EH (cell line): ENCODE measurements around the gene LDLRAD2.

Experiments used
- DNase-seq: peaks from one replicate; pipeline ENCODE4 v3.0.0-alpha.2; 2015; ENCODE audit warnings: low read depth

LDLRAD2 gene

GRCh38 chr1:21843996-21844395 lies 31.9 kb downstream of the LDLRAD2 start:
- no peak for DNase-seq

DNA sequence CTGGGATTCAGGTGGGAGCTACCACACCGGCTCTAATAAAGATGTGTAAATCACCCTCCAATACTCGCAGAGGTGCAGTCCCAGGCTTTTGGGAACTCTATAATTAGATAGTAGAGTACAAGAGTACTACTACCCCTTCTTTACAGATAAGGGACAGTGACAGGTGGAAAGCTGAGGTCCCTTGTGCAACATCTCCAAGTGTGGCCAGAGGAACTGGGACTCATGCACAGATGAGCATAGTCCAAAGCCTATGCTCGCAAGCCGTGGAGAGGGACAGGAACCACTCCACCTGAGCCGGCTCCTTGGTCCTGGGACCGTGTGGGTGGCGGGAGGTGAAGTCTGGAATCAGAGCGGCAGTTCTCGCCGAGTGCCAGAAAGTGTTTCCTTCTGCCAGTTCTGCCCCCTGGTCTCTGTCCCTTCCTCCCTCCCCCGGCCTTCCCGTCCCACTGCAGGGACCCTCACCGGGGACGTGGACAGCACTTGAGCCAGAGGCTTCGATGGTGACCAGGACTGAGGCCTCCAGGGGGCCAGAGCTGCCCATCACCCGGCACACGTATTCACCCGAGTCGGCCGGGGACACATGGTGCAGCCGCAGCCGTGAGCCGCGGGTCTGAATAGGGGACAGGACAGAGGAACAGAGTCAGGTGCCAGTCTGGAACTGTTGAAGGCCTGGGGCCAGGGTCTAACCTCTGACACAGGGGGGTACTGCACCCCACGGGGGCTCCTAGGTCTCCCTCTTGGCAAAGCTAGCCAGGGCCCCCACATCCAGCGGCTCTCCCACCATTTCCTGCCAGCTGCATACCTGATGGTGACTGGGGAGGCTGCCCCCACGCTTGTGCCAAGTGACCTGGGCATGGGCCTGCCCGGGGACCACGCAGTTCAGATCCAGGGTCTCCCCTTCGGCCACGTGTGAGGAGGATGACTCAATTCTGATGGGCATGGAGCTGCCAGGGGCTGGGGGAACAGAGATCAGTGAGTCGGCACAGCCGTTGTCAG lies 33.9 kb downstream of the LDLRAD2 start:
- DNase-seq, result no peak

DNA sequence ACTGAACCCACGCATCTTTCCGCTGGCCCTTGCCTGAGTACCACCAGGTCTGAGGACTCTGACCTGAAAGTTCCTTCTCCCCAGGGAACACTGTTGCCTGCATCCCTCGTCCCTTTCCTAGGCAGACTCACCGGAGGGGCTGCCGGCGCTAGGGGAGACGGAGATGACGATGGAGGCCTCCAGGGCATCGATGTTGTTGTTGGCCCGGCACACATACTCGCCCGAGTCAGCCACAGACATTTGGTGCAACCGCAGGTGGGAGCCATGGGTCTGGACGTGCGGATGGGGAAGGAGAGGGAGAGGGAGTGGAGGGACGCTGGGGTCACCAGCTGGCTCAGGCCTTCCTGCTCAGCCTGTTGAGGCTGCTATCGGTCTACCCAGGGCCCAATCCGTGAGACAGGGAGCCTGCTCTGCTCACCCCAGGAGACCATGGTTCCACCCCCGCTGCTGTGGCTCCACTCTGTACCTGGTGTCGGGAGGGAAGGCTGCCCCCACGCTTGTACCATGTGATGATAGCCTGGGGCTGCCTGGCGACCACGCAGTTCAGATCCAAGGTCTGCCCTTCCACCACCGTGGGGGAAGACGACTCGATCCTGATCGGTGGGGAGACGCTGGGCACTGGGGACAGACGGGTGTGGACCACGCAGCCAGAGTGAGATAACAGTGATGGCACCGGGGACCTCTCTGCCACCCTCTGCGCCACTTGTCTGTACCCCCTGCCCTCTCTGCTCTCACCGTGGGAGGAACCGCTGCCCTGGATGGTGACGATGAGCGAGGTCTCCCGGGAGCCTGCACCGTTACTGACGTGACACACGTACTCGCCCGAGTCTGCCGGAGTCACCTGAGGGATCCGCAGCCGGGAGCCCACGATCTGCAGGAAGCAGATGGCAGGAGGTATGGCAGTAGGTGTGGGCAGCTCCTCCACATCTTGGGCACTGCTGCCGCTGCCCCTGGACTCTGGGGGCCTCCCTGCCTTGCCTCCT lies 35.4 kb downstream of the LDLRAD2 start:
- no peak for DNase-seq

GRCh38 chr1:21848524-21849174 lies 36.6 kb downstream of the LDLRAD2 start:
- no peak for DNase-seq

- no peak for DNase-seq
Measured at GRCh38 chr1:21849909-21850576, 38.0 kb downstream of the LDLRAD2 start.

DNA sequence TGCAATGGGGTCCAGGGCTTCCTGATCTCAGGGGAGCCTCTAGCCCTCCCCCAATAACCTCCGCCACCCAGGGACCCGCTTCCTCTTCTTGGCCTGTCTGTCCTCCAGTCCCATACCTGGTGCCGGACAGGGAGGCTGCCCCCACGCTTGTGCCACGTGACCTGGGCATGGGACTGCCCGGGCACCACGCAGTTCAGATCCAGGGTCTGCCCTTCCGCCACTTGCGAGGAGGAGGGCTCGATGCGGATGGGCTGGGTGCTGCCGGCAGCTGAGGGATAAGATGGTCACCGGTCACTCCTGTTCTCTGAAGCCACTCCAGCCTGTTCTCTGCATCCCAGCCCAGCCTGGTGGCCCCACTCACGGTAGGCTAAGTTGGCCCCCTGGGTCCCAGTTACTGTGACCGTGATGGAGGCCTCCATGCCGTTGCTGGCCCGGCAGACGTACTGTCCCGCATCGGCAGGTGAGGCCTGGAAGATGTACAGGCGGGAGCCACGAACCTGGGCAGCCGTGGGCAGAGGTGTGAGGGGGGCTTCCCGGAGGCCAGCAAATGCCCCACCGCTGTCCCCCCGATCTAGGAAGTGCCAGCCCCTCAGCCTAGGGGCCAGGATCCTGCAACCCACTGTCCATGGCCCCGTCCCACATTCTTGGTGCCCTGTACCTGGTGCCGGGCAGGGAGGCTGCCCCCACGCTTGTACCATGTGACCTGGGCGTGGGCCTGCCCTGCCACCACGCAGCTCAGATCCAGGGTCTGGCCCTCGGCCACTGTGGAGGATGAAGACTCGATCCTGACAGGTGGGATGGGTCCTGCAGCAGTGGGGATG lies 39.6 kb downstream of the LDLRAD2 start:
- no peak for DNase-seq

GRCh38 chr1:21852282-21853130 lies 40.4 kb downstream of the LDLRAD2 start:
- no peak for DNase-seq

- no peak for DNase-seq
Measured at GRCh38 chr1:21853131-21853427, 41.0 kb downstream of the LDLRAD2 start.

- no peak for DNase-seq
Measured at GRCh38 chr1:21854090-21854750, 42.2 kb downstream of the LDLRAD2 start.

GRCh38 chr1:21854751-21855131 lies 42.7 kb downstream of the LDLRAD2 start:
- no peak for DNase-seq

- DNase-seq, result no peak
Measured at GRCh38 chr1:21855257-21856096, 43.4 kb downstream of the LDLRAD2 start.

DNA sequence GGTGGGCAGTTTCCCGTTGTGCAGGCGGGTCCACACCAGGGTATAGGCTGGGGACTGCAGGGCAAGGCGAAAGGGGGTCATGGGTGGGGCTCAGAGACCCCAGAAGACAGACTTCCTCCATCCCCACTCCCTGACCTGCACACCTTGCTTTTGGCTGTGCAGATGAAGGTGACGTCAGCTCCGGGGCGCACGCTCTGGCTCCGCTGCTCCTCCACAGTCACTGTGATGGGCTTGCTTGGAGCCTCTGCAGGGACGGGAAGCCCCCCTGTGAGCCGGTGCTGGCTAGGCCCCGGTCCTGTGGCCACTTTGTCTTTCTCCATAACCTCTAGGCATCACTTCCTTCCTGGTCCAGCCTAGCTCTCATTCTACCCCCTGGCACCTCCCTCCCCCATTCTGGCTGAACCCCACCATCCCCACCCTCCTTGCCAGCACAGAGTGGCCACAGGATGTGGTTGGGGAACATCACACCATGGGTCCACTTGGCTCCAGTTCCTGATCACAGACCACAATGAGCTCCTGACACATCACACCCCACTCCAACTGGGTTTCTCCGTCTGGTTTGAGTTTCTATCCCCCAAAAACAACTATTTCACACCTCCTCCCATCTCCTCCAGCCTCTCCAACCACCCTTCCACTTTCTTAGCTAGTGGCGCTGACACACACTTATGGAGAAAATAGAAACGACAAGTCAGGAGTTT lies 45.2 kb downstream of the LDLRAD2 start:
- peak; percentile 74 for DNase-seq

DNA sequence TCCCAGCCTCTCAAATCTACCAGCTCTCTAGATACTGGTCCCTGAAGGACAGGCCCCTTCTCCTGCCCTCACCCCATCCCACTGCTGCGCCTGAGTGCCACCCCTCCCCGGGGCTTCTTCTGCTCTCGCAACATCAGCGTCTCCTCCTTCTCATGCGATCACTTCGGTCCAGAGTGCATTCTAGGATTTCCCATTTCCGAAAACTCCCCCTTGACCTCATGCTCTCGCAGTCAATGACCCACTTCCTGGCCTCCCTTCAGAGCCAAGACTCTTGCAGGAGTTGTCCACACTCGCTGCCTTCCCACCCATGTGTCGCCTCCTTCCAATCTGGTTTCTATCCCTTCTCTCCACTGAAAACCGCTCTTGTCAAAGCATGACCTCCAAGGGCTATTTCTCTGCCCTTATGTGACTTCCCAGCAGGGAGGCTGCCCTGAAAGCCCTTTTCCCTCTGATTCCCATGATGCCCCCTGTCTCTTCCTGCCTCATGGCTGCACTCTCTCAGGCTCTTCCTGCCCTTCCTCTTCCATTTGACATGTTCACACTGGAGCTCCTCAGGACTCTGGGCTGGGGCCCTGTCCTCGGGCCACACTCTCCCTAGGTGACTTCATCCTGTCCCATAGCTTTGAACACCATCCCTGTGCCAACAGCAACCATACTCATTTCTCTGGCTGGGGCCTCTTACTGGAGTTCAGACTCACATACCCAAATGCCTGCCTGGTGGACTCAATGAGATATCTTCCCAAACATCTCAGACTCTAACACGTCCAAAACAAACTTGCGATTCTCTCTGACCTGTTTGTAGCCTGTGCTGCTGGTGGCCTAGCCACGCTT lies 46.0 kb downstream of the LDLRAD2 start:
- peak; percentile 17 for DNase-seq

GRCh38 chr1:21859669-21860179 lies 47.7 kb downstream of the LDLRAD2 start:
- no peak for DNase-seq

- no peak for DNase-seq
Measured at GRCh38 chr1:21860971-21861370, 48.9 kb downstream of the LDLRAD2 start.

DNA sequence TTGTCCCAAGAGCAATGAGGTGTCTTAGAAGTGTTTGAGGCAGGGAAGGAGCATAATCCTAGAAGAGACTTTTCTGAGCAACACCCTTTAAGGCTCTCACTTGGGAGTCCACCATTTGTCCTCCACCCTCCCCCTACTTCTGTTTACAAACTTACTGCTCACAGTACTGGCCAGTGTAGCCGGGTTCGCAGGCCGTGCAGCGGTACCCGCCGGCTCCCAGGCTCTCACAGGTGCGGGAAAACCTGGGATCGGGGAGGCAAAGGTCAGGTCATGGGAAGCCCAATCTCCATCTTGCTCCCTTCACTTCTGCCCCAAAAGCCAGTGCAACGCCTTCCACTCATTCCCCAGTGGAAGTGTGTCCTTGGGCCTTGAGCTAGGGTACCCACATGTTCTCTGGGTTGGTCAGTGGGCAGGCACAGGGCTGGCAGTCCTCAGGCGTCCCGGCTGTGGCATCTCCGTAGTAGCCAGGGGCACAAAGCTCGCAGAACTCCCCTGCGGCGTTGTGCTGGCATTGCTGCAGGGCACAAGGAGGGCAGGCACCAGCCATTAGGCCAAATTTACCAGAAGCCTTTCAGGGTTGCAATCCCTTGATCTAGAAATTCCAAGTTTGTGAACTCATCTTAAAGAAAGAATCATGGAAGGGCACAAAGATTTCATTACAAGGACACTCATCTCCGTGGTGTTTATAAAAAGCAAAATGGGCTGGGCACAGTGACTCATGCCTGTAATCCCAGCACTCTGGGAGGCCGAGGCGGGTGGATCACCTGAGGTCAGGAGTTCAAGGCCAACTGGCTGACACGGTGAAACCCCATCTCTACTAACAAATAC lies 49.8 kb downstream of the LDLRAD2 start:
- DNase-seq, result peak; percentile 84
